ENCODE data around the gene GRIN2D.
"Not testable (repeated sequence)": the region's sequence is repeated elsewhere in the genome, so short reads cannot be mapped to it uniquely, and the experiment has no call there.

GRIN2D gene

DNA sequence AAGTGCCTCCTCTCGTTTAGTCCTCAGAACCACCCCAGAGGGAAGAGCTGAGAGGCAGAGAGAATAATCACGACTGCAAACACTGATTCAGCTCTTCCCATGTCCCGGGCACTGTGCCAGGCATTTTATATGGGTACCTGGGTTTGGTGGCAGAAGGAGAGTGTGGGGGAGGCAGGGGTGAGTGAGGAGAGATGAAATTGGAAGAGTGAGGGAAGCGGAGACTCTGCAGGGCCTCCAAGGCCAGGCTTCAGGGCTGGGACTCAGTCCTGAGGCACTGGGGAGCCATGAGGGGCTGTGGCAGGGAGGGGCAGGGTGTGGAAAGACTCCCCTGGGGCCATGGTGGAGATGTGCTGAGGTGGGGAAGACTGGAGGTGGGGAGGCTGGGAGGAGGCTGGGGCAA is 20.6 kb upstream of the GRIN2D start:
- DNase-seq, result peak; percentile 98

DNA sequence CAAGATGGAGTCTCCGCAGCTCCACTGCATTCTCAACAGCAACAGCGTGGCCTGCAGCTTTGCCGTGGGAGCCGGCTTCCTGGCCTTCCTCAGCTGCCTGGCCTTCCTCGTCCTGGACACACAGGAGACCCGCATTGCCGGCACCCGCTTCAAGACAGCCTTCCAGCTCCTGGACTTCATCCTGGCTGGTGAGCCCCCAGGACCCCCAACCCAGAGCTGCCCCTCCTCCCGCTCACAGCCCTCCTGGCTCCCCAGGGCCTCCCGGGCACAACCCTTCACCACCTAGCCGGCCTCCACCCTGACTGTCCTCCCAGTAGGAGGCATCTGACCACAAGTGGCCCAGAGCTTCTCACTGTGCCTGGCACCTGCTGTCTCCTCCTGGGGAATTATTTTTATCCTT is 19.9 kb upstream of the GRIN2D start:
- no peak for DNase-seq

DNA sequence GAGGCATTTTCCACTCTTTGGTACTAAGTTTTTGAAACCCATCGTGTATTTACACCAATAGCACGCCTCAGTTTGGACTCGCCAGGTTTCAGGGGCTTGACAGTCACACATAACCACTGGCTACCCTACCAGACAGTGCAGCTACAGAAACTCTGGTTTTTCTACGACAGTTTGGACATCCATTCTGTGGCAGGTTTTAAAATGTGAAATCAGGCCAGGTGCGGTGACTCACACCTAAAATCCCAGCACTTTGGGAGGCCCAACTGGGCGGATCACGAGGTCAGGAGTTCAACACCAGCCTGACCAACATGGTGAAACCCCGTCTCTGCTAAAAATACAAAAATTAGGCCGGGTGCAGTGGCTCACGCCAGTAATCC is 15.3 kb upstream of the GRIN2D start:
- no peak for DNase-seq

DNA sequence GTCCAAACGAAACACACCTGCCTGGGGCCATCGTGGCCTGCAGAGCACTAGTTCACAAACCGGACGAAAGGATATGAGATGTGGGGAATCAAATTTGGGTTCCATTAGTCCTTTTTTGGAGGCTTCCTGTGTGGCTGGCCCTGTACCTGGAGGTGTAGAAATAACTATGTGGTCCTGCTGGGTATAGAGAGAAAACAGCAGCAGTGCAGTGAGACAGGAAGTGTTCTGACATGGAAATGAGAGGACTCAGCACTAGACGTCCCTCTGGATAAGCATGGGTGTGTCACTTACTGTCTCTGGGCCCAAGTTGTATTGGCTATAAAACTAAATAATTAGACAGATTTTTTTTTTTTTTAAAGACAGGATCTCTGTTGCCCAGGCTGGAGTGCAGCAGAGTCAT is 14.4 kb upstream of the GRIN2D start:
- DNase-seq, result no peak

DNA sequence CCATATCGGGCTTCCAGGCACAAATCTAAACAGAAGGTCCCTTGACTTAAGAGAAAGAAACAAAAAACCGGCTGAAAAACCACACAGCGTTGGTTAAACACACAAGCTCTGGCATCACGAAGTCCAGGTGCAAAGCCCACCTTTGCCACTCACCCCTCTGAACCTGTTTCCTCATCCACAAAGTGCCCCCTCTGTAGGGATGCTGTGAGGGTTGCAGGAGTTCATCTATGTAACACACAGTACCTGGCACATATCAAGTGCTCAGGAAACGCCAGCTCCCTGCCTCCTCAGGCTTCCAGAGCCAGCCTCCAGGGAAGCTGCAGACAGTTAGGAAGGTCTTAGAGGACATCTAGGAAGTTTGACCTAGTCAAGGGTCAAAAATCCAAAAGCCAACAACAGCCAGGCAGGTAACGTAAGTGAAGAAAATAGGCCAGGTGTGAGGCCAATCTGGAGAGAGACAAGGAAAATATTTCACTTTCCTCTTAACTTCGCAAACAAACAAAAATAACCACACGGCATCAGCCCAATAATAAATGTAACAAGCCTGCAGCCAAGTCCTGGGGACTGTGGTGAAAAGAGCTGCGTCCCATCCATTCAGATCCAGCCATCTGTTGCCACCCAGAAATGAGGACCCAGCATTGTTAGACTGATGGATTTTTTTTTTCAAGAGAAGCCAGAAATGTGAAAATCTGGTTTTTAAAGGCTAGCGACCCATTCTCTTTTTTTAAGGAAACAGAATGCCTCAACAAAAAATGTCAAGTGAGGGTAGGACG is 12.1 kb upstream of the GRIN2D start:
- DNase-seq, result no peak

DNA sequence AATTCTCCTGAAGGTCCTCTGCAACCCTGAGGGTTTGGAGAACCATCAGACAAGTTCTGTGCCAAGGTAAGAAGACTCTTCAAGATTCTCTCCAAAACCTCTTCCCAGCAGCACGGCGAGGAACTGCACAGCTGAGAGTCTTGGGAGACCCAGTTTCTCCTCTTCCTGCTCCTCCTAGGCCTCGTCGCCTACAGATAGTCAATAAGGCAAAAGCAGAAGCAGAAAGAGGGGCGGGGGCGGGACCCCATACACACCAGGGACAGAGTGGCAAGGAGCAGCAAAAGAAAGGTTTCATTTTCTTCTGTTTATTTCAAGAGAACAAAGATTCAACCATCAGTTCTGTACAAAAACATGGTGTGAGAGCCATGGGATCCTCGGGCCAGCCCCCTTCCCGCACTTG is 11.2 kb upstream of the GRIN2D start:
- DNase-seq, result no peak

DNA sequence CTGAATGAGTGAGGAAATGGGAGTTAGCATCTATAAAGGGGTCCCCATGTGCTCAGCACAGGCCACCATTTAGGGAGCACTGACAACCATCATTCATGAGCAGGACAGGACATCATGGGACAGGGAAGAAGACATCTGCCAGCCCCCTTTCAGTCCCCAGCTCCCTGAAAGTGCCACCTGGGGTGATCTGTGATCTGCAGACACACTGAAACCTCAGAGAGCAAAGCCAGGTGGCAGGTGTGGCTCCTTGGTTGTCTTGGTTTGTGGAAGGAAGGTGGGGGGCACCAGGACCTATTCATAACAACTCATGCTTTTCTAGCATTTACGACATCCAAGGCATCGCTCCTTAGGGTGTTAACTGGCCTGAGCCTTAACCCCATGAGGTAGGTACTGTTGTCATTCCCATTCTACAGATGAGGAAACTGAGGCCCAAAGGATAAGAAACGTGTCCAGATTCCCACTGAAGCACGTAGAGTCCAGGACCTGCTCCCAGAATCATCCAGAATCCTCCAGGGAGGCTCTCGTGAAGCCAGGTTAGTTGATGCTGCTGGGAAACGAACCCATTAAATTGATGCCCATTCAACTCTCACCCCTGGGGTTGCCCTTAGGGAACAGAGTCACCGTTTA is 7.9 kb upstream of the GRIN2D start:
- no peak for DNase-seq

DNA sequence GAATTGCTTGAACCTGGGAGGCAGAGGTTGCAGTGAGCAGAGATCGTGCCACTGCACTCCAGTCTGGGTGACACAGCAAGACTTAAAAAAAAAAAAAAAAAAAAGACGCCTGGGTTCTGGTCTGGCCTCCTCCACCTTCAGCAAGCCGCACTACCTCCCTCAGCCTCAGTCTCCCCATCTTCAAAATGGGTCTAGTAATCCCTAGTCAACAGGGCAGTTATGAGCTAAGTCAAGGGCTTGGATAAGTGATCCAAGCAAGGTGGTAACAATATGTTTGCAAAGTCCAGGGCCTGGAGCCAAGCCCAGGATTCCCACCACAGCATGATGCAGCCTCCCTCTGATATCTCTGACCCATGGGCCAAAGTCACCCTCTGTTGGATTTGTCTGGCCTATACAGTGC is 6.5 kb upstream of the GRIN2D start:
- no peak for DNase-seq

DNA sequence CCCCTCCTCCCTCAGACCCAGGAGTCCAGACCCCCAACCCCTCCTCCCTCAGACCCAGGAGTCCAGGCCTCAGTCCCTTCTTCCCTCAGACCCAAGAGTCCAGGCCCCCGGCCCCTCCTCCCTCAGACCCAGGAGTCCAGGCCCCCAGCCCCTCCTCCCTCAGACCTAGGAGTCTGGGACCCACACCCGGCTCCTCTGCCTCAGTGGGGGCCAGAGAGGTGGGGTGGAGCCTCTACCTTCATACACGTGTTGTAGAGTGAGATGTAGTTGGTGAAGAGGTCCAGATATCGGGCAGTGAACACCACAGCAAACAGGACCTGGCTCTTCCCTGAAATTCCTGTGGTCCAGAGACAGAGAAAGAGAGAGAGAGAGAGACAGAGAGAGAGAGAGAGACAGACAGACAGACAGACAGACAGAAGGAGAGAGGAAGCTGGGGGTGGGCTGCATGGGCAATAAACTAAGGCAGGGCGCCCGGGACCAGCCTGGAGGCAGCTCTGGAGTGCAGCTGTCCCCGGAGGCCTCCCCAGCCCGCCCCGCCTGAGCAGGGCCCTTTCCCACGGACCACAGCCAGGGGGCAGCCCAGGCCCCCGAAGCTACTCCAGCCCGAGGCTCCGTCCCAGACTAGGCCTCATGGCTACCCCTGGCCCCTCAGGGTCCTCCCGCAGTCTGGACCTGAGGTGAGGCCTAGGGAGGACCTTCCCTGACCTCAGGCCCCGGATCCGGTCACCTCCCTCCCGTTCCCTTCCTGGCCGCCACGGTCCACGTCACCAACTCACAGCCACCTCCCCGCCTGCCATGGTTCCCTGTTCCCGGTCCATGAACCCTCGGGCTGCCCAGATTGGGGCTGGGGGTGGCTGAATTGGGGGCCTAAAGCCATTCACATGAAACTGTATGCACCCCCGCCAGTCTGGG is 3.0 kb upstream of the GRIN2D start:
- peak; percentile 52 for DNase-seq

DNA sequence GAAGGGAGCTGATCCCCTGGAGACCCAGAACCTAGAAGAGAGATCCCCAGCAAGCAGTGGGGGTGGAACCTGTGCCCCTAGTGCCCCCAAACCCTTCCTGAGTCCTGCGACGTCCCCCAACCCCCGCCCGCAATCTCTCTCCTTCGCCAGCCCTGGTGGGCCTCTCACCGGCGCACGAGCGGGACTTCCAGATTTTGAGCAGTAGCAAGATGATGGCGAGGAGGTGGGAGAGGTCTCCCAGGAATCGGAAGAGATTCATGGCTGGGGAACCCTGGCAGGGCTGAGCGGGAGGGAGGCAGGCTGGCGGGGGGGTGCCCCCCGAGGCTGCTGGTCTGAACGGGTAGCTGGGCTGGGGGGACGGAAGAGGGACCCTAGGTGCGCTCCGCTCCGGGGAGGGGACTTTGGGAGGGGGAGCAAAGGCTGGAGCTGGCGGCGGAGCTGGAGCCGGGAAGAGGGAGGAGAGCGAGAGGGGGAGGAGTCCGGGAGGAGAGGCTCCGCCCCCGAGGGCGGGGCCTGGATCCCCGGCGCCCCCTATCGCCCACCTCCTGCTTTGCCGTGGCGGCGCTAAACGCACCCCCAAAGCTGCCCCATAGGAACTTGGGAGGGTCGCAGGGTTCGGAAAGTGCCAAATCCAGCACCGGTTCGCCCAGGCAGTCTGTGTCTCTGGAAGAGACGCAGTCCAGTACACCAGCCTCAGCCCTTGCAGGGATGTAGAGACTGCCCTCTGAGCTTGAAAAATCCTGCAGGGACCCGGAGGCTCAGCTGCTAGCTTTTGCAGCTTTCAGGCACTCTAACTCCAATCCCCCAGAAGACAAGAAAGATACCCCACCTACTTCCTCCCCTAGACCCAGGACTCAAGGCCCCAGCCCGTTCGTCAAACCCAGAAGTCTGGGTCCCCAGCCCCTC is 2.1 kb upstream of the GRIN2D start, which contains the start of gene KDELR1:
Gene KDELR1 (minus strand): TSS at position 452 of the 906 bp plus-strand sequence. CDS start 193 bp downstream, at position 259.
- peak; percentile 55 for DNase-seq

DNA sequence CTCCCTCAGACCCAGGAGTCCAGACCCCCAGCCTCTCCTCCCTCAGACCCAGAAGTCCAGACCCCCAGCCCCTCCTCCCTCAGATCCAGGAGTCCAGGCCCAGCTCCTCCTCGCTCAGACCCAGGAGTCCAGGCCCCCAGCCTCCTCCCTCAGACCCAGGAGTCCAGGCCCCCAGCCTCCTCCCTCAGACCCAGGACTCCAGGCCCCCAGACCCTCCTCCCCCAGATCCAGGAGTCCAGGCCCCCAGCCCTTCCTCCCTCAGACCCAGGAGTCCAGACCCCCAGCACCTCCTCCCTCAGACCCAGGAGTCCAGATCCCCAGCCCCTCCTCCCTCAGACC is 1.5 kb upstream of the GRIN2D start:
- not testable (repeated sequence) for DNase-seq

DNA sequence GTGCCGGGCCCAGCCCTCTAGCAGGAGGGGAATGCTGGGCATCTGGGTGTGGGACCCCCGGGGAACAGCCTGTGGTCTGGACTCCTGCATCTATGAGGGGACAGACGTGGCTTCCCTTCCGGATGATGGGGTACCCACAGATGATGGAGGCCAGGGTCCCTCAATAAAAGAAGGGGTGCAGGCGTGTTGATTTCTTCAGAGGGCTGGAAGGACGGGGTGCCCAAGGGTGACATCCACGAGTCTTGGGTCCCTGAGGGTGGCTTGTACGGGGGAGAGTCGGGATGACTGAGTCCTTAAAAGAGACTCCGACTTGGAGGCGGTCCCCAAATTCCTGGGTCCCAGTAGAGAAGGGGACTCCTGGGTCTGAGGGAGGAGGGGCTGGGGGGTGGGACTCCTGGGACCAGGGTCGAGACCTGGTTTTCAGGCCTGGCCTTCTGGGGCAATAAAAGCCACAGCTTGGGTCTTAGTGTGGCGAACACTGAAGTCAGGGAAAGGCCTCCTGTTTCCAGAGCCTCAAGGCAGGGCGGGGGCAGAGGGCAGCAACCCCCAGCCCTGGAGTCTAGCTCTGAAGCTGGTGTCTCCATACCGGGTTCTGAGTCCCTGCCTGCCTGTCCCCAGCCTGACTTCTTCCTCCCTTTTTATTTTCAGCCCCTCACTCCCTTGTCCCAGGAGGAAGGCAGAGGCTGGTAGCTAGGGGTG is 459 bp upstream of the GRIN2D start:
- DNase-seq, result no peak

DNA sequence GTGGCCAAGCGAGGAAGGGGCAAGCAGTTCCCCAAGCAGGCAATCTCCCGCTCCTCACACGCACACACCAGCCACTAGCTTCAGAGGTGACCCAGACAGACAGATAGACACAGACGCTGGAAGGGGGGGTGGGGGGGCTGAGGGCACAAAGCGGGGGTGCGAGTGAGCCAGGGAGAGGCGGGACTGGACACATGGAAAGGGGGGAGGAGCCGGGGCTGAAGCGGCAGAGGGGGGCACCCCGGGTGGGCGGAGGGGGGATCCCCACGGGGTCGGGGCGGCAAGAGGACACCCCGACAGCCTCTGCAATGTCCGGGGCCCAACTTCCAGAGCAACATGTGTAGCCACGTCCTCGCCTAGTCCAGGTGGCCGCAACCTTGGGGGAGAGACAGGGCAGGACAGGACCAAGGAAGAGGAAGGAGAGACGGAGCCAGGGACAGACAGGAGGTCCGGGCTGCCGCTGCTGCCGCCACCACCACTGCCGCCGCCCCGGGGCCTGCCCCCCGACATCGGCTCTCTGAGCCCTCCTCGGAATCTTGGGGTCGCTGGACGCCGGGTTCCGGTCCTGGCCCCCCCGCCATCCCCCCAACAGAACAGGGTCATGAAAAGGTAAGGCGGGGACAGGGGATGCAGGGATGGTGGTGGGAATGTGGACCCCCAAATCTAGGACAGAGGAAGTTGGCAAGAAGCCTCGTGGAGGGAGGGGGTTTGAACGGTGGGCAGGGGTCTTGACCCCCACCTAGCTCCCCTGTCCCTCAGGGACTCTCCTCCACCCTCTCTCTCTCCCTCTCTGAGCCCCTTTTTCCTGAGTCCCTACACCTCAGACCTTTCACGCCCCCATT is 1.1 kb downstream of the GRIN2D start:
- no peak for DNase-seq

DNA sequence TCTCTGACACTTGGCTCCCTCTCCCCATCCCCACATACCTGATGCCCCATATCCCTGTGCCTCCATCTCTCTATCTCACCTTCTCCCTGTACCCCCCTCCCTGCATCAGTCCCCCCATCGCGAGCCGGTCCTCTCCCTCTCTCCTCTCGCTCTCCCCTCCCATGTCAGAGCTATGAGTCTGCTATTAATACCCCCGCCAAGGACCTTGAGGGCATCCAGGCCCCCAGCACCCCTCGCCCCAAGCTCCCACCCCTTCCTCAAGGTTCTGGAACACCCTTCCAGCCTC is 1.6 kb downstream of the GRIN2D start:
- no peak for DNase-seq

DNA sequence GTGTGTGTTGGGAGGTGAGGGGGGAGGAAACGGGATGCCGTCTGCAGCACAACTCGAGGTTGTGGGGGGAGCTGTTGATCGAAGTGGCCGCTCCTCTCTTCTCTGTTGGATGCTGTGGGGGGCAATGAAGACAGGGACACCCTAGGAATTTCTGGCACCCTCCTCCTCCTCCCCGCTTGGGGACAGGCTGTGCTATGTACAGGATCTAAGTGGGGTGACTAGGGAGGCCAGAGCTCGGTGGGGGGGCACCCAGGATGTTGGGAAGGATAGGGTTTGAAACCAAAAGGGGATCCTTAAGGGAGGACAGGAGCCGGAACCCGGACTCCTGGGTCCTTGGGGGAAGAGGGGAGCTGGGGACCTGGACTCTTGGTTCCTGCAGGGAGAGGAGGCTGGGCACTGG is 2.0 kb downstream of the GRIN2D start:
- DNase-seq, result no peak

DNA sequence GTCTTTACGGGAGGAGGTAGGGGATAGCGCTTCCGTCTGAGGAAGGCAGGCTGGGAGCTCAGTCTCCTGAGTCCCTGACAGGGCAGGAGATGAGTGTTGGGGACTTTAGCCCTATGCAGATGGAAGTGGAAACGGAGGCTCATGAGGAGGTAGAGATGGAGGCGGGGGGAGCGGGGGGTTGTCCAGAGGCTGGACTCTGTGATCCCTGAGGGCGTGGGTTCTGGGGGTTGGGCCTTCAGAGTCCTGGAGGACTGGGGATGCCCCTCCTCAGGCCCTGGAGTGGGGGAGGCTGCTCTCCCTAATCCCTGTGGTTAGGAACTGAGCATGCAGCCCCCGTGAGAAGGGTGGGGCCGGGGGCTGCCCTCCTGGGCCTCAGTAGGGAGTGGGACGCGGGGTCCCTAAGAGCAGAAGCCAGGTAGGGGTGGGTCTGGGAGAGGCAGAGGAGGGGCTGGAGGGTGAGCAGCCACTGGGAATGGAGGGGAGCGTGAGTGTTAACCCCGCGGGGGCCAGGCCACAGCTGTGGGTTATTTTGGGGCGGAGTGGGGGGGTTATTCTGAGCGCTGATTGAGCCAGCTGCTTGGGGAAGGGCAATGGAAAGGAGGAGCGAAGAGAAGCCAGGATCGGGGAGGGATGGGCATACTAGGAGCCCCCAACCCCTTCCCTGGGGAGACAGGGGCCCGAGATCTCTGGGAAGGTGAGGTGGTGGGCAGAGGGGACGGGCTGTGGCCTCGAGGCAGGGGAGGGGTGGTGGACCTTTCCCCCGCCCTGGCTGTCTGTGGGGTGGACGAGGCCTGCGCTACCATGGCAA is 2.8 kb downstream of the GRIN2D start:
- DNase-seq, result no peak

DNA sequence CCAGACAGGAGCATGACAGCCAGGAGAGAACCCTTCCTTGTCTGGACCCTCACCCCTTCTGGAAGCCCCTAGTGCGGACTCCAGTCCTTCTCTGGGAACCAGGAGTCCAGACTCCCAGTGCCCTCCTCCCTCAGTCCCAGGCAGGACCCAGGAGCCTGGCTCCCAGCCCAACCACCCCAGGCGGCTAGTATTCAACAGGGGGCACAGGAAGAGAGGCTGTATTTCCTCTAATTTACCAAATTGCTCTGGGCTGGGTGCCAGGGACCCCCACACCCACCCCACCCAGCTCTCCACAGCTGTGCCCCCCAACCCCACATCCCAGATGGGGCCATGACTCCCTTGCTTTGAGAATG is 3.3 kb downstream of the GRIN2D start:
- DNase-seq, result no peak

DNA sequence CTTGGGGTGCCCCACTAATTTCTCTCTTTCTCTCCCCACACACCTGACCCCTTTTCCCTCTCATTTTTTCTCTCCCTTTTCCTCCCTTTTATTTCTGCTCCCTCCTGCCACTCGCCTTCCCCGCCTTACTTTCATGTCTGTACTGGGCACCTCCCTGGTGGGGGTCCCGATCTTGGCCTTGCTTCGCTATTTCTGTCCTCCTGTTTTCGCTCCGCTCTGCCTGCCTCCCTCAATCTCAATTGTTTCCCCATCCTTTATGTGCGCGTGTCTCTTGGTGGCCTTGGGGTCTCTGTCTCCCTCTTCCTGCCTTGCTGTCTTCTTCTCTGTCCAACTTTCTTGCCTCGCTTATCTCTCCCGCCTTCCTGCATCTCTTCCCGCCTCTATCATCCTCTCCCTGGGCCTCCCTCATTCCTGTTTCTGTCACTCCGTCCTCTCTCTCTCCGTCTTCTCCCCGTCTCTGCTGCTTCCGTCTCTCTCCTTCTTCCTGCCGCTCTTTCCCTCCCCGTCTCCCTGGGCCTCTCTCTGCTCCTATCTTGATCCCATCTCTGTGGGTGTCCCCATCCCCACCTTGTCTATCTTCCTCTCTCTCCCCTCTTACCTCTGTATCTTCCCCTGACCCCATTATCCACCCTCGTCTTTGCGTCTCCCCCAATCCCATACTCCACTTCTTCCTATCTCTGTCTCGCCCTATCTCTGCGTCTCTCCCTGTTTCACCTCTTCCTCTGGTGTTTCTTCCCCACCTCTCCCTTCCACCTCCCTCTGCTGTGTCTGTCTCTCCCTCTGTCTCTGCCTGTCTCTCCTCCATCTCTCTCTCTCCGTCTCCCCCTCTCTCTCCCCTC is 4.0 kb downstream of the GRIN2D start:
- DNase-seq, result no peak

DNA sequence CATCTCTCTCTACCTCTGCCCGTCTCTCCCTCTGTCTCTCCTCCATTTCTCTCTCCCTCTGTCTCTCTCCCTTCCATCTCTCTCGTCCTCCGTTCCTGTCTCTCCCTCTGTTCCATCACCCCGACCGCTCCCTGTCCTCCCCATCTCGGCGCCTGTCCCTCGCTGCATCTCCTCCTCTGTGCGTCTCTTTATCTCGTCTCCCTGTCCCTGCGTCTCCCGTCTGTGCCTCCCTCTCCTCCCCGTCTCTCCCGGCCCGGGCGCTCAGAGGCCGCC is 4.6 kb downstream of the GRIN2D start:
- DNase-seq, result no peak

Measured in NCI-H2171 (cell line).